NCI-H2196 treated with DMSO at 0.1 percent for 48 hours (cell line): ENCODE measurements around the gene PXDN.
"Not testable (repeated sequence)": the region's sequence is repeated elsewhere in the genome, so short reads cannot be mapped to it uniquely, and the experiment has no call there.

Experiments used
- DNase-seq: peaks from one replicate; lab custom pipeline; 2025; ENCODE audit not compliant: unreplicated experiment; lab: John Stamatoyannopoulos, UW

Gene PXDN

GRCh38 chr2:1708476-1709334 lies 35.6 kb downstream of the PXDN start:
- DNase-seq, result no peak

- no peak for DNase-seq
Measured at GRCh38 chr2:1707771-1708418, 36.4 kb downstream of the PXDN start.

GRCh38 chr2:1706089-1706841 lies 38.0 kb downstream of the PXDN start:
- DNase-seq, result not testable (repeated sequence)

- DNase-seq, result no peak
Measured at GRCh38 chr2:1705557-1706076, 38.7 kb downstream of the PXDN start.

- DNase-seq, result no peak
Measured at GRCh38 chr2:1704631-1705556, 39.4 kb downstream of the PXDN start.

GRCh38 chr2:1702186-1702565 lies 42.1 kb downstream of the PXDN start:
- DNase-seq, result no peak

- no peak for DNase-seq
Measured at GRCh38 chr2:1701556-1702185, 42.6 kb downstream of the PXDN start.

- DNase-seq, result no peak
Measured at GRCh38 chr2:1701020-1701419, 43.3 kb downstream of the PXDN start.

- not testable (repeated sequence) for DNase-seq
Measured at GRCh38 chr2:1700427-1700826, 43.9 kb downstream of the PXDN start.

GRCh38 chr2:1698188-1698945 lies 45.9 kb downstream of the PXDN start:
- DNase-seq, result no peak

- no peak for DNase-seq
Measured at GRCh38 chr2:1697601-1698000, 46.7 kb downstream of the PXDN start.

- no peak for DNase-seq
Measured at GRCh38 chr2:1696472-1696871, 47.8 kb downstream of the PXDN start.

- no peak for DNase-seq
Measured at GRCh38 chr2:1694371-1695271, 49.7 kb downstream of the PXDN start.

- DNase-seq, result no peak
Measured at GRCh38 chr2:1693723-1694122, 50.6 kb downstream of the PXDN start.

- DNase-seq, result no peak
Measured at GRCh38 chr2:1692342-1692741, 52.0 kb downstream of the PXDN start.

- DNase-seq, result no peak
Measured at GRCh38 chr2:1691366-1691765, 52.9 kb downstream of the PXDN start.

GRCh38 chr2:1690056-1690775 lies 54.1 kb downstream of the PXDN start:
- DNase-seq, result no peak

GRCh38 chr2:1688859-1689258 lies 55.5 kb downstream of the PXDN start:
- no peak for DNase-seq
